ENCODE results near the gene TMOD4.

Gene TMOD4

GRCh38 chr1:151143057-151143435 lies 32.7 kb downstream of the TMOD4 start:
- Histone ChIP-seq H3K4ac (ENCODE audit: low read depth in 1 of 2, low read length in 2 of 2) (no peak overlapping the region), H2AFZ (ENCODE audit: low read depth, low read length) (no peak overlapping the region), H3K9ac (ENCODE audit: low read length) (no peak overlapping the region), H3K18ac (ENCODE audit: low read depth in 1 of 2, low read length in 2 of 2) (no peak overlapping the region), H2BK5ac (ENCODE audit: low read depth, low read length, poor library complexity, severe bottlenecking) (no peak overlapping the region), H3K79me1 (replicated peaks; ENCODE audit: low read length, poor library complexity, severe bottlenecking) (peaks cover 3% of the 10 kb centered on the region), H2BK12ac (ENCODE audit: low read length in 2 of 2) (no peak overlapping the region), H3K4me3 (ENCODE audit: insufficient read depth in 1 of 2, low read depth in 1 of 2, low read length in 2 of 2) (no peak overlapping the region), H3K36me3 (ENCODE audit: control insufficient read depth in 1 of 2, insufficient read depth in 2 of 2, low read depth in 1 of 2, low read length in 2 of 2) (peaks cover 0 to 19% of the 10 kb centered on the region in 2 experiments), H2BK120ac (ENCODE audit: low read depth, low read length) (no peak overlapping the region), H3K9me3 (ENCODE audit: control insufficient read depth, low read length) (no peaks in the 10 kb centered on the region), H2BK15ac (ENCODE audit: low read depth, poor library complexity, severe bottlenecking) (no peak overlapping the region), H3K27me3 (ENCODE audit: control insufficient read depth in 1 of 2, insufficient read depth in 1 of 2, low read length in 2 of 2) (peaks cover 8 to 21% of the 10 kb centered on the region in 2 experiments), H3K4me1 (ENCODE audit: control insufficient read depth, insufficient read depth, low read depth, low read length) (peaks cover 22% of the 10 kb centered on the region), H3K23ac (ENCODE audit: low read length in 2 of 2) (no peak overlapping the region), H2AK5ac (ENCODE audit: low read length, severe bottlenecking) (no peak overlapping the region), H3K4me2 (ENCODE audit: low read length, poor library complexity, severe bottlenecking) (no peak overlapping the region), H3K14ac (ENCODE audit: low read length in 2 of 2) (no peak overlapping the region), H4K91ac (ENCODE audit: low read length) (no peak overlapping the region), H4K8ac (ENCODE audit: low read length) (no peak overlapping the region), H3K27ac (ENCODE audit: low read length, poor library complexity, severe bottlenecking) (no peak overlapping the region)
- no peak for DNase-seq
- 74% methylated on average over 7 of the region's 7 CpGs for WGBS

- Histone ChIP-seq H3K23ac (ENCODE audit: low read length in 2 of 2) (peak overlapping the region in 1 of 2 experiments; percentile 26), H2AK5ac (ENCODE audit: low read length, severe bottlenecking) (no peak overlapping the region), H3K4me1 (ENCODE audit: control insufficient read depth, insufficient read depth, low read depth, low read length) (peaks cover 22% of the 10 kb centered on the region), H4K91ac (ENCODE audit: low read length) (no peak overlapping the region), H3K9ac (ENCODE audit: low read length) (no peak overlapping the region), H3K79me1 (replicated peaks; ENCODE audit: low read length, poor library complexity, severe bottlenecking) (peaks cover 3% of the 10 kb centered on the region), H3K9me3 (ENCODE audit: control insufficient read depth, low read length) (no peaks in the 10 kb centered on the region), H3K27ac (ENCODE audit: low read length, poor library complexity, severe bottlenecking) (no peak overlapping the region), H3K14ac (ENCODE audit: low read length in 2 of 2) (no peak overlapping the region), H2BK120ac (ENCODE audit: low read depth, low read length) (no peak overlapping the region), H2BK12ac (ENCODE audit: low read length in 2 of 2) (no peak overlapping the region), H3K36me3 (ENCODE audit: control insufficient read depth in 1 of 2, insufficient read depth in 2 of 2, low read depth in 1 of 2, low read length in 2 of 2) (peaks cover 0 to 24% of the 10 kb centered on the region in 2 experiments), H3K27me3 (ENCODE audit: control insufficient read depth in 1 of 2, insufficient read depth in 1 of 2, low read length in 2 of 2) (peaks cover 8 to 21% of the 10 kb centered on the region in 2 experiments), H4K8ac (ENCODE audit: low read length) (no peak overlapping the region), H2AFZ (ENCODE audit: low read depth, low read length) (no peak overlapping the region), H3K4me3 (ENCODE audit: insufficient read depth in 1 of 2, low read depth in 1 of 2, low read length in 2 of 2) (no peak overlapping the region), H3K4me2 (ENCODE audit: low read length, poor library complexity, severe bottlenecking) (no peak overlapping the region), H2BK15ac (ENCODE audit: low read depth, poor library complexity, severe bottlenecking) (no peak overlapping the region), H3K4ac (ENCODE audit: low read depth in 1 of 2, low read length in 2 of 2) (peak overlapping the region in 1 of 2 experiments; percentile 47), H2BK5ac (ENCODE audit: low read depth, low read length, poor library complexity, severe bottlenecking) (no peak overlapping the region), H3K18ac (ENCODE audit: low read depth in 1 of 2, low read length in 2 of 2) (no peak overlapping the region)
- 98% methylated on average over 3 of the region's 5 CpGs for WGBS
- DNase-seq, result no peak
Measured at GRCh38 chr1:151142411-151143056, 33.2 kb downstream of the TMOD4 start.

- no peak overlapping the region for H2BK15ac ChIP-seq (ENCODE audit: low read depth, poor library complexity, severe bottlenecking)
- DNase-seq, result no peak
- 82% methylated on average over 5 of the region's 7 CpGs for WGBS
Measured at GRCh38 chr1:151137789-151138188, 38.0 kb downstream of the TMOD4 start.

GRCh38 chr1:151135433-151136385 lies 40.1 kb downstream of the TMOD4 start:
- no peaks in the 10 kb centered on the region for H3K79me1 ChIP-seq (replicated peaks; ENCODE audit: low read length, poor library complexity, severe bottlenecking)
- H2BK120ac ChIP-seq (ENCODE audit: low read depth, low read length), result no peak overlapping the region
- no peak for DNase-seq
- no peak overlapping the region for H3K23ac ChIP-seq (ENCODE audit: low read length in 2 of 2)
- WGBS, result 89% methylated on average over 12 of the region's 12 CpGs
- H2AFZ ChIP-seq (ENCODE audit: low read depth, low read length), result no peak overlapping the region
- H4K8ac ChIP-seq (ENCODE audit: low read length), result no peak overlapping the region
- H3K9ac ChIP-seq (ENCODE audit: low read length), result no peak overlapping the region
- H3K4ac ChIP-seq (ENCODE audit: low read depth in 1 of 2, low read length in 2 of 2), result no peak overlapping the region
- H3K4me1 ChIP-seq (ENCODE audit: control insufficient read depth, insufficient read depth, low read depth, low read length), result peaks cover 7% of the 10 kb centered on the region
- H2BK15ac ChIP-seq (ENCODE audit: low read depth, poor library complexity, severe bottlenecking), result no peak overlapping the region
- no peaks in the 10 kb centered on the region for H3K9me3 ChIP-seq (ENCODE audit: control insufficient read depth, low read length)
- peaks cover 0 to 17% of the 10 kb centered on the region in 2 experiments for H3K27me3 ChIP-seq (ENCODE audit: control insufficient read depth in 1 of 2, insufficient read depth in 1 of 2, low read length in 2 of 2)
- H3K4me3 ChIP-seq (ENCODE audit: insufficient read depth in 1 of 2, low read depth in 1 of 2, low read length in 2 of 2), result no peak overlapping the region
- no peak overlapping the region for H4K91ac ChIP-seq (ENCODE audit: low read length)
- H2BK5ac ChIP-seq (ENCODE audit: low read depth, low read length, poor library complexity, severe bottlenecking), result no peak overlapping the region
- no peak overlapping the region for H2AK5ac ChIP-seq (ENCODE audit: low read length, severe bottlenecking)
- no peak overlapping the region for H2BK12ac ChIP-seq (ENCODE audit: low read length in 2 of 2)
- H3K4me2 ChIP-seq (ENCODE audit: low read length, poor library complexity, severe bottlenecking), result no peak overlapping the region
- H3K14ac ChIP-seq (ENCODE audit: low read length in 2 of 2), result no peak overlapping the region
- peaks cover 6 to 67% of the 10 kb centered on the region in 2 experiments for H3K36me3 ChIP-seq (ENCODE audit: control insufficient read depth in 1 of 2, insufficient read depth in 2 of 2, low read depth in 1 of 2, low read length in 2 of 2)
- H3K27ac ChIP-seq (ENCODE audit: low read length, poor library complexity, severe bottlenecking), result no peak overlapping the region
- H3K18ac ChIP-seq (ENCODE audit: low read depth in 1 of 2, low read length in 2 of 2), result no peak overlapping the region

More at GRCh38 chr1:151137789-151138188, 38.0 kb downstream of the TMOD4 start:
- Histone ChIP-seq H3K4me1 (ENCODE audit: control insufficient read depth, insufficient read depth, low read depth, low read length) (peaks cover 3% of the 10 kb centered on the region), H3K14ac (ENCODE audit: low read length in 2 of 2) (no peak overlapping the region), H2AFZ (ENCODE audit: low read depth, low read length) (no peak overlapping the region), H3K36me3 (ENCODE audit: control insufficient read depth in 1 of 2, insufficient read depth in 2 of 2, low read depth in 1 of 2, low read length in 2 of 2) (peaks cover 6 to 64% of the 10 kb centered on the region in 2 experiments), H3K4ac (ENCODE audit: low read depth in 1 of 2, low read length in 2 of 2) (no peak overlapping the region), H3K4me3 (ENCODE audit: insufficient read depth in 1 of 2, low read depth in 1 of 2, low read length in 2 of 2) (no peak overlapping the region), H2BK12ac (ENCODE audit: low read length in 2 of 2) (no peak overlapping the region), H3K23ac (ENCODE audit: low read length in 2 of 2) (no peak overlapping the region), H3K27me3 (ENCODE audit: control insufficient read depth in 1 of 2, insufficient read depth in 1 of 2, low read length in 2 of 2) (no peaks in the 10 kb centered on the region), H2BK5ac (ENCODE audit: low read depth, low read length, poor library complexity, severe bottlenecking) (no peak overlapping the region), H3K79me1 (replicated peaks; ENCODE audit: low read length, poor library complexity, severe bottlenecking) (no peaks in the 10 kb centered on the region), H3K9me3 (ENCODE audit: control insufficient read depth, low read length) (no peaks in the 10 kb centered on the region), H2AK5ac (ENCODE audit: low read length, severe bottlenecking) (no peak overlapping the region), H3K9ac (ENCODE audit: low read length) (no peak overlapping the region), H3K27ac (ENCODE audit: low read length, poor library complexity, severe bottlenecking) (no peak overlapping the region), H4K8ac (ENCODE audit: low read length) (no peak overlapping the region), H3K18ac (ENCODE audit: low read depth in 1 of 2, low read length in 2 of 2) (no peak overlapping the region), H3K4me2 (ENCODE audit: low read length, poor library complexity, severe bottlenecking) (no peak overlapping the region), H4K91ac (ENCODE audit: low read length) (no peak overlapping the region), H2BK120ac (ENCODE audit: low read depth, low read length) (no peak overlapping the region)
